ENCODE data around the gene XRCC2. TPM values are rescaled to one million over a fixed set of nuclear protein-coding genes. Genes with fewer than 3 reads are reported as not detected.
"Not testable (repeated sequence)": the region's sequence is repeated elsewhere in the genome, so short reads cannot be mapped to it uniquely, and the experiment has no call there.

Gene XRCC2
- total RNA-seq: 1 to 10 TPM; 1.0 to 1.3 (median 1.2) TPM
- 1.3 TPM for total RNA-seq (2013)

GRCh38 chr7:152675759-152676636, at the start of gene XRCC2:
TSS of gene XRCC2 (minus strand) at chr7:152676141. CDS start at chr7:152676079, 62 bp downstream.
- no peaks in the 10 kb centered on the region for H3K27me3 ChIP-seq (ENCODE audit: control insufficient read depth, insufficient read depth, low read length)
- H3K4me1 ChIP-seq (ENCODE audit: control insufficient read depth, insufficient read depth, low read length): peaks cover 9% of the 10 kb centered on the region
- no peaks in the 10 kb centered on the region for H3K36me3 ChIP-seq (ENCODE audit: control insufficient read depth, insufficient read depth, low read length)
- no peak for TF ChIP-seq CTCF (IDR thresholded peaks at IDR 0.05)
- Mint-ChIP-seq H3K27ac (peak within 1 kb of the TSS; percentile 93 to 94), H3K9me3 (no peaks in the 10 kb centered on the region), H3K4me3 (peak within 1 kb of the TSS; percentile 96), H3K4me1 (peaks cover 6 to 14% of the 10 kb centered on the region in 2 donors), H3K27me3 (ENCODE audit: low read depth in 2 of 2) (no peaks in the 10 kb centered on the region), H3K36me3 (no peaks in the 10 kb centered on the region)
- intact Hi-C loops (cut with micrococcal nuclease): loop anchor here (5.0 to 10.0 kb wide), 3 partner anchors 81 to 341 kb away; partner anchors contain the start of gene ACTR3B
- ATAC-seq (peak; percentile 91 to 96 (median 93)), DNase-seq (peak; percentile 98 to 99)
- WGBS (ENCODE audit: insufficient coverage): 3% methylated on average over 62 of the region's 63 CpGs
- H3K9me3 ChIP-seq (ENCODE audit: control insufficient read depth, insufficient read depth, low read length): no peaks in the 10 kb centered on the region
- peak within 1 kb of the TSS; percentile 61 for H3K4me3 ChIP-seq (ENCODE audit: low read length)
- peak within 1 kb of the TSS; percentile 80 for H3K27ac ChIP-seq (ENCODE audit: low read length)

DNA sequence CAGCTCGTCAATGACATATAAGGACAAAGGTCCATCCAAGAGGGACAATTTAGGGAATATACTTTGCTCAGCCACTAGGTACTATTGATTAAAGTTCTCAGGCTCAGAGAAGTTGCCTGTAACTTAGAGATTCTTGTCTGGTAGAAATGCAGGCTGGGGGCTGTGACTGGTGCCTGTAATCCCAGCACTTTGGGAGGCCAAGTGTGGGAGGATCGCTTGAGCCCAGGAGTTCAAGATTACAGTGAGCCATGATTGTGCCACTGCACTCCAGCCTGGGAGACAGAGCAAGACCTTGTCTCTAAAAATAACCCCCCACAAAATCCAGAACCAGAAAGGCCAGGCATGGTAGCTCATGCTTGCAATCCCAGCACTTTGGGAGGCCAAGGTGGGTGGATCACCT, 47.4 kb upstream of the XRCC2 start:
- no peak for ATAC-seq
- Histone ChIP-seq H3K4me3 (ENCODE audit: low read length) (no peak overlapping the region), H3K4me1 (ENCODE audit: control insufficient read depth, insufficient read depth, low read length) (no peaks in the 10 kb centered on the region), H3K36me3 (ENCODE audit: control insufficient read depth, insufficient read depth, low read length) (no peaks in the 10 kb centered on the region), H3K27me3 (ENCODE audit: control insufficient read depth, insufficient read depth, low read length) (no peaks in the 10 kb centered on the region), H3K9me3 (ENCODE audit: control insufficient read depth, insufficient read depth, low read length) (no peaks in the 10 kb centered on the region), H3K27ac (ENCODE audit: low read length) (no peak overlapping the region)
- WGBS (ENCODE audit: insufficient coverage): 97% methylated on average over 2 of the region's 2 CpGs
- TF ChIP-seq CTCF (IDR thresholded peaks at IDR 0.05): no peak
- intact Hi-C loops (cut with micrococcal nuclease): no loop called here
- no peaks in the 10 kb centered on the region for H3K9me3 Mint-ChIP-seq
- no peak overlapping the region for H3K27ac Mint-ChIP-seq
- DNase-seq: no peak
- no peak overlapping the region for H3K4me3 Mint-ChIP-seq
- no peaks in the 10 kb centered on the region for H3K4me1 Mint-ChIP-seq
- H3K27me3 Mint-ChIP-seq (ENCODE audit: low read depth in 2 of 2): peaks cover 0 to 7% of the 10 kb centered on the region in 2 donors
- no peaks in the 10 kb centered on the region for H3K36me3 Mint-ChIP-seq

DNA sequence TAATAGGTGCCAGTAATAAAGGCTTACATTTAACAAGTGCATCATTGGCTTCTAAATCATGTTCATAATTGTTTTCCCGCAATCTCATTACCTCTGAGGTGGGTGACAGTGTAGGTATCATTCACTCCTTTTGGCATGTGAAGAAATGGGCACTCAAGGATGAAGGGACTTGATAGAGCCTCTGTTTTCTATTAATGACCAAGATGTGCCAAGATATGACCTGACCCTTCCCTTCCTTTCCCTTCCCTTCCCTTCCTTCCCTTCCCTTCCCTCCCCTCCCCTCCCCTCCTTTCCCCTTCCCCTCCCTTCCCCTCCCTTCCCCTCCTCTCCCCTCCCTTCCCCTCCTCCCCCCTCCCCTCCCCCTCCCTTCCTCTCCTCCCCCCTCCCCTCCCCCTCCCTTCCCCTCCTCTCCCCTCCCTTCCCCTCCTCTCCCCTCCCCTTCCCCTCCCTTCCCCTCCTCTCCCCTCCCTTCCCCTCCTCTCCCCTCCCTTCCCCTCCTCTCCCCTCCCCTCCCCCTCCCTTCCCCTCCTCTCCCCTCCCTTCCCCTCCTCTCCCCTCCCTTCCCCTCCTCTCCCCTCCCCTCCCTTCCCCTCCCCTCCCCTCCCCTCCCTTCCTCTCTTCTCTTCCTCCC, 36.6 kb upstream of the XRCC2 start:
- 100% methylated on average over 1 of the region's 1 CpG for WGBS (ENCODE audit: insufficient coverage)
- H3K4me1 ChIP-seq (ENCODE audit: control insufficient read depth, insufficient read depth, low read length); H3K36me3 Mint-ChIP-seq; H3K4me3 Mint-ChIP-seq; H3K27ac ChIP-seq (ENCODE audit: low read length); ATAC-seq; intact Hi-C loops (cut with micrococcal nuclease); DNase-seq; H3K27me3 ChIP-seq (ENCODE audit: control insufficient read depth, insufficient read depth, low read length); H3K4me1 Mint-ChIP-seq; H3K4me3 ChIP-seq (ENCODE audit: low read length); H3K9me3 ChIP-seq (ENCODE audit: control insufficient read depth, insufficient read depth, low read length); H3K36me3 ChIP-seq (ENCODE audit: control insufficient read depth, insufficient read depth, low read length); H3K27me3 Mint-ChIP-seq (ENCODE audit: low read depth in 2 of 2); H3K27ac Mint-ChIP-seq; H3K9me3 Mint-ChIP-seq: not testable (repeated sequence)

GRCh38 chr7:152711444-152711944, 35.6 kb upstream of the XRCC2 start:
- no peak overlapping the region for H3K4me3 Mint-ChIP-seq
- DNase-seq: no peak
- no peak overlapping the region for H3K4me3 ChIP-seq (ENCODE audit: low read length)
- H3K27me3 ChIP-seq (ENCODE audit: control insufficient read depth, insufficient read depth, low read length): no peaks in the 10 kb centered on the region
- ATAC-seq: no peak
- no peak for TF ChIP-seq CTCF (IDR thresholded peaks at IDR 0.05)
- H3K27ac ChIP-seq (ENCODE audit: low read length): no peak overlapping the region
- H3K4me1 Mint-ChIP-seq: no peaks in the 10 kb centered on the region
- intact Hi-C loops (cut with micrococcal nuclease): no loop called here
- no peaks in the 10 kb centered on the region for H3K4me1 ChIP-seq (ENCODE audit: control insufficient read depth, insufficient read depth, low read length)
- no peaks in the 10 kb centered on the region for H3K36me3 Mint-ChIP-seq
- no peaks in the 10 kb centered on the region for H3K9me3 Mint-ChIP-seq
- WGBS (ENCODE audit: insufficient coverage): 96% methylated on average over 9 of the region's 9 CpGs
- H3K27ac Mint-ChIP-seq: no peak overlapping the region
- H3K36me3 ChIP-seq (ENCODE audit: control insufficient read depth, insufficient read depth, low read length): no peaks in the 10 kb centered on the region
- peaks cover 0 to 3% of the 10 kb centered on the region in 2 donors for H3K27me3 Mint-ChIP-seq (ENCODE audit: low read depth in 2 of 2)
- H3K9me3 ChIP-seq (ENCODE audit: control insufficient read depth, insufficient read depth, low read length): no peaks in the 10 kb centered on the region

Data from natural killer cell (primary cell).